Stomach smooth muscle (tissue), 2 donors: ENCODE data around the gene FAM78B.

Experiments
- H3K27ac ChIP-seq: one replicate; pipeline ENCODE4 v1.7.0; 2013; ENCODE audit warnings: mild to moderate bottlenecking, low read length, inconsistent platforms
- H3K27me3 ChIP-seq, 2 donors: one replicate each; pipeline ENCODE4 v1.7.0; 2013; ENCODE audit warnings: low read length in 2 of 2; ENCODE audit not compliant: insufficient read depth in 2 of 2, control insufficient read depth in 1 of 2
- H3K36me3 ChIP-seq, 2 donors: one replicate each; pipeline ENCODE4 v1.7.0; 2013; ENCODE audit warnings: low read length in 2 of 2; ENCODE audit not compliant: control insufficient read depth in 2 of 2, insufficient read depth in 2 of 2
- H3K4me1 ChIP-seq: one replicate; pipeline ENCODE4 v1.7.0; 2013; ENCODE audit warnings: low read length; ENCODE audit not compliant: control insufficient read depth, insufficient read depth
- H3K4me3 ChIP-seq, 2 donors: one replicate each; pipeline ENCODE4 v1.7.0; 2013; ENCODE audit warnings: low read length in 2 of 2
- H3K9ac ChIP-seq, 2 donors: one replicate each; pipeline ENCODE4 v1.7.0; 2013; ENCODE audit warnings: low read length in 2 of 2, mild to moderate bottlenecking in 1 of 2
- H3K9me3 ChIP-seq, 2 donors: one replicate each; pipeline ENCODE4 v1.7.0; 2013; ENCODE audit warnings: low read length in 2 of 2; ENCODE audit not compliant: control insufficient read depth in 2 of 2
- donor health status: healthy.
- donor health status: Pancreatic carcinoma.

FAM78B gene

GRCh38 chr1:166073489-166073888 is 93.3 kb downstream of the FAM78B start:
- H3K9ac ChIP-seq, result no peak overlapping the region
- no peak overlapping the region for H3K4me3 ChIP-seq
- H3K36me3 ChIP-seq, result peaks cover 0 to 2% of the 10 kb centered on the region in 2 donors
- no peaks in the 10 kb centered on the region for H3K27me3 ChIP-seq
- H3K4me1 ChIP-seq, result no peaks in the 10 kb centered on the region
- H3K9me3 ChIP-seq, result no peaks in the 10 kb centered on the region
- H3K27ac ChIP-seq, result no peak overlapping the region

GRCh38 chr1:166069390-166069789 is 97.4 kb downstream of the FAM78B start:
- H3K4me3 ChIP-seq, result no peak overlapping the region
- no peaks in the 10 kb centered on the region for H3K27me3 ChIP-seq
- no peak overlapping the region for H3K27ac ChIP-seq
- H3K9ac ChIP-seq, result no peak overlapping the region
- no peaks in the 10 kb centered on the region for H3K9me3 ChIP-seq
- no peaks in the 10 kb centered on the region for H3K4me1 ChIP-seq
- H3K36me3 ChIP-seq, result no peaks in the 10 kb centered on the region

GRCh38 chr1:166066107-166066506 is 100.7 kb downstream of the FAM78B start:
- no peaks in the 10 kb centered on the region for H3K9me3 ChIP-seq
- H3K36me3 ChIP-seq, result no peaks in the 10 kb centered on the region
- no peak overlapping the region for H3K9ac ChIP-seq
- no peak overlapping the region for H3K27ac ChIP-seq
- no peaks in the 10 kb centered on the region for H3K27me3 ChIP-seq
- H3K4me3 ChIP-seq, result no peak overlapping the region
- H3K4me1 ChIP-seq, result no peaks in the 10 kb centered on the region

GRCh38 chr1:166064951-166065350 is 101.8 kb downstream of the FAM78B start:
- H3K9me3 ChIP-seq, result no peaks in the 10 kb centered on the region
- H3K9ac ChIP-seq, result no peak overlapping the region
- H3K4me3 ChIP-seq, result no peak overlapping the region
- no peaks in the 10 kb centered on the region for H3K27me3 ChIP-seq
- H3K4me1 ChIP-seq, result no peaks in the 10 kb centered on the region
- no peaks in the 10 kb centered on the region for H3K36me3 ChIP-seq
- H3K27ac ChIP-seq, result no peak overlapping the region

- no peak overlapping the region for H3K4me3 ChIP-seq
- no peaks in the 10 kb centered on the region for H3K36me3 ChIP-seq
- H3K9me3 ChIP-seq, result no peaks in the 10 kb centered on the region
- H3K9ac ChIP-seq, result no peak overlapping the region
- no peak overlapping the region for H3K27ac ChIP-seq
- H3K4me1 ChIP-seq, result no peaks in the 10 kb centered on the region
- H3K27me3 ChIP-seq, result no peaks in the 10 kb centered on the region
These were observed 102.4 kb downstream of the FAM78B start for GRCh38 chr1:166064313-166064926.

- Histone ChIP-seq H3K27ac (no peak overlapping the region), H3K9ac (no peak overlapping the region), H3K27me3 (no peaks in the 10 kb centered on the region), H3K9me3 (no peaks in the 10 kb centered on the region), H3K4me3 (no peak overlapping the region), H3K36me3 (no peaks in the 10 kb centered on the region), H3K4me1 (no peaks in the 10 kb centered on the region)
These were observed 103.1 kb downstream of the FAM78B start for GRCh38 chr1:166063701-166064100.

- H3K9ac ChIP-seq, result no peak overlapping the region
- H3K4me3 ChIP-seq, result no peak overlapping the region
- H3K27ac ChIP-seq, result no peak overlapping the region
- H3K36me3 ChIP-seq, result no peaks in the 10 kb centered on the region
- H3K4me1 ChIP-seq, result no peaks in the 10 kb centered on the region
- no peaks in the 10 kb centered on the region for H3K27me3 ChIP-seq
- no peaks in the 10 kb centered on the region for H3K9me3 ChIP-seq
These were observed 104.3 kb downstream of the FAM78B start for GRCh38 chr1:166062421-166063070.

GRCh38 chr1:166057650-166058049 is 109.2 kb downstream of the FAM78B start:
- Histone ChIP-seq H3K27ac (no peak overlapping the region), H3K36me3 (no peaks in the 10 kb centered on the region), H3K9me3 (no peaks in the 10 kb centered on the region), H3K9ac (no peak overlapping the region), H3K4me1 (no peaks in the 10 kb centered on the region), H3K4me3 (no peak overlapping the region), H3K27me3 (peaks cover 0 to 4% of the 10 kb centered on the region in 2 donors)

- H3K27me3 ChIP-seq, result peaks cover 0 to 7% of the 10 kb centered on the region in 2 donors
- H3K9ac ChIP-seq, result no peak overlapping the region
- no peak overlapping the region for H3K4me3 ChIP-seq
- H3K27ac ChIP-seq, result no peak overlapping the region
- H3K9me3 ChIP-seq, result peaks cover 0 to 2% of the 10 kb centered on the region in 2 donors
- H3K36me3 ChIP-seq, result no peaks in the 10 kb centered on the region
- H3K4me1 ChIP-seq, result no peaks in the 10 kb centered on the region
These were observed 113.4 kb downstream of the FAM78B start for GRCh38 chr1:166053395-166053794.

- no peak overlapping the region for H3K9ac ChIP-seq
- no peaks in the 10 kb centered on the region for H3K4me1 ChIP-seq
- no peak overlapping the region for H3K27ac ChIP-seq
- H3K27me3 ChIP-seq, result no peaks in the 10 kb centered on the region
- no peak overlapping the region for H3K4me3 ChIP-seq
- no peaks in the 10 kb centered on the region for H3K9me3 ChIP-seq
- H3K36me3 ChIP-seq, result no peaks in the 10 kb centered on the region
These were observed 126.4 kb downstream of the FAM78B start for GRCh38 chr1:166040202-166040997.
